AG08395 (cell line): ENCODE measurements around the gene XYLT1.
"Not testable (repeated sequence)": the region's sequence is repeated elsewhere in the genome, so short reads cannot be mapped to it uniquely, and the experiment has no call there.

Source experiments
- DNase-seq: peaks from one replicate; pipeline ENCODE4 v3.0.0; 2012; ENCODE audit warnings: mixed read lengths, low spot score

Gene XYLT1

DNA sequence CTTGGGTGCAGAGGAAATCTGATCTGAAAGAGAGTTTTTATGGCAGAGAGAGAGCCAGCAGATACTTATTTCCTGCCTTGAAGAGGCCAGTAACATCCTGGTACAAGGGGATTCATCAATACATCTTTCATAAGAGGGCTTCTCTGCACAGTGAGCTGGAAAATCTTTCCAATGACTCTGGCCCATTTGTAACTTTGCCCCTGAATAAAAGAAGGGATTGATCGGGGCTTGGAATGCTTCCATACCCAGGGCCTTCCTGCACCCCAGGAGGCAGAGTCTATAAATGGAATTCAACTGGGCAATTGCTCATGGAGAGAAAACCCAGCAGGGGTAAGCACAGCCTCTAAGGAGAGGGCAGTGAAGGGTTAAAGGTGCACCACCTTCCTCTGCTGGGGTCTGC, 163.3 kb downstream of the XYLT1 start:
- no peak for DNase-seq

DNA sequence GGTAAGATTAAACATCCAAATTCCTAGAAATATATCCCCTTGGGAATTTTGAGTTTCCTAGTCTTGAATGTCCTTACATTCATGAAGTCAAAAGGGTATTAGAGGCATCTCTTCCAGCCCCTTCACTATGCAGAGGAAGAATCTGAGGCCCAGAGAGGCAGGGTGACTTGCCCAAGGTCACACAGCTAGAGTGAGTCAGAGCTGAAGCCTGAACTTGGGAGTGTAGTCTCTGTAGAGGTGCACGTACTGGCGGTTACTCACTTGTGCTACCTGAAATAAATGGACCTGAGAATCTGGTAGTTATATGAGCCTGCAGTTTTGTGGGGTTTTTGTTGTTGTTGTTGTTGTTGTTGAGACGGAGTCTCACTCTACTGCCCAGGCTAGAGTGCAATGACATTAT, 164.0 kb downstream of the XYLT1 start:
- DNase-seq, result no peak

DNA sequence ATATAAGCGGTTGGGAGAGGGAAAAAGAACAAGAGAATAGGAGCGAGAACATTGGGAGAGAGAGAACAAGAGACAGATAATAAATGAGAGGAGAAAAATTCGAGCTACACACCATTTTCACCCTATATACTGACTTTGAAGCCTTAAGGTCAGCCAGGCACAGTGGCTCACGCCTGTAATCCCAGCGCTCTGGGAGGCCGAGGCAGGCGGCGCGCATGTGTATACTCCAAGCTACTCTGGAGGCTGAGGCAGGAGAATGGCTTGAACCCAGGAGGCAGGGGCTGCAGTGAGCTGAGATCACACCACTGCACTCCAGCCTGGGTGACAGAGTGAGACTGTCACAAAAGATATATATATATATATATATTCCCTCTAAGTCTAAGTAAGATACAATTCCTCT, 164.5 kb downstream of the XYLT1 start:
- DNase-seq, result not testable (repeated sequence)

DNA sequence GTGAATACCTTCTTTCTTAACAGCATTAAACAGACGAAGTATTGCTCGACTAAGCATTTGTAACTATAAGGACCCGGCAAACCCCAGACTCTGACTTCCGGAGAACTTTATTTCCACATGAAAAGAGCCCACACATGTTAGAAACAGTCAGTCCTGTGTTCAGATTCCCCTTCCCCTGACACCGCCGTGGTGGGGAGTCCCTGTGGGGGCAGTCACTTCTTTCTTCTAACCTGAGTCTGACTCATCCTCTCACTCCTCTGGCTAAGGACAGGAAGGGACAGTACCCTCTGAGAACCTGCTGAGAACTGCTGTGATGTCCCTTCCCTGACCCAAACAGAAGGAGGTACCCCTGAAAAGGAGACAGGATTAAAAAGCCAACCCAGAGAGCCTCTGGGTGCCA, 165.1 kb downstream of the XYLT1 start:
- DNase-seq, result no peak

DNA sequence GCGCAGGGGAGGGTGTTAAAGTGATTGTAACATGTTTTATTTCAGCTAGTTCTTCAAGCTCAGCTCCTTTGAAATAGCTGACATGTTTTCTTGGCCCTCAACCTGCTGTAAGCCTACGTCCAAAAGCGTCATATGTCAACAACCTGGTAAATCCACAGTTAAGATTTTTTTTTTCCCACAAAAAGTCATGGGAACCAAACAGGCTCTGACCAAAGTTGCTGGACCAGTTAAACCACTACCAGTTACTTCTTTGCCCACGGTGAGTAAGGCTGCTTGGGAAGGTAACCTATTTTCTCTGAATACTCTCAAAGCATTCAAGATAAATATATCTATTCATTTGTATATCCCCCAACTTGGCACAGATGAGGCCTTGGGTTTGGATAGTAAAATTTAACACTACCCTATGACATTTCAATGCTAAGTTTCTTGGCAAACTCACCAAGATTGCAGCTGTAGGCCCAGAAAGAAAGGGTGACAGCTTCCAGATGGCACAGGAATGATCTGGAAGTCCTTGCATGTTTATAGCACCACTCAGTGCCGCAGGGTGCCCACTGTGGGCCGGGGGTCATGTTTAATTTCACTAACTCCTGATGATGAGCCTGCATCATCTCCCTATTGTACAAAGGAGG, 166.2 kb downstream of the XYLT1 start:
- DNase-seq, result no peak

DNA sequence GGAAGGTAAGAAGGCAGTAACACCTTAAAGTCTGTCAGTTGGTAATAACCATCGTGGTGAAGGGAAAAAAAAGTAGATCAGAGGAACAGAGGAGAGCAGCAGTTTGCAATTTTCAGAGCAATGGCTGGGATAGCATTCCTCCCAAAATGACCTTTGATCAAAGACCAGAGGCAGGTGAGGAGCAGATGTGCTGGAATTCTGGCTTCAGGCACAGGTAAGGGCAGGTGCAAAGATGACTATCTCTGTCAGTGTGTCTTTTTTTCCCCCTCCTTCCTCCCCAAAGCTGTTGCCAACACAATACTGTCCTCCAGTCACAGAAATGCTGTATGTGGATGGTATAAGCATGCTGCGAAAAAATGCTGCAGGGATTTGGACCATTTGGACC, 166.7 kb downstream of the XYLT1 start:
- DNase-seq, result no peak

DNA sequence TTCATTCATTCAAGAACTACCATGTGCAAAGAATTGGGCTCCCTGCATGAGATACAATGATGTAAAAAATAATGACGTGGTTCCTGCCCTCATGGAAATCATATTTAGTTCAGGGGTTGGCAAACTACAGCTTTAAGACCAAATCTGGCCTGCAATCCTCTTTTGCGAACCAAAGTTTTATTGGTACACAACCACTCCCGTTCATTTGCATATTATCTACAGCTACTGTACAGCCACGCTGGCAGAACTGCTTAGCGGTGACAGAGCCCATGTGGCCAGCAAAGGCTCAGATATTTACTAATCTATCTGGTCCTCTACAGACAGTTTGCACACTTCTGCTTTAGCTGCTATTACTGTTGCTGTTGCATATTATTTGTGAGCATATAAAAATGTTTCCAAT, 167.7 kb downstream of the XYLT1 start:
- no peak for DNase-seq

DNA sequence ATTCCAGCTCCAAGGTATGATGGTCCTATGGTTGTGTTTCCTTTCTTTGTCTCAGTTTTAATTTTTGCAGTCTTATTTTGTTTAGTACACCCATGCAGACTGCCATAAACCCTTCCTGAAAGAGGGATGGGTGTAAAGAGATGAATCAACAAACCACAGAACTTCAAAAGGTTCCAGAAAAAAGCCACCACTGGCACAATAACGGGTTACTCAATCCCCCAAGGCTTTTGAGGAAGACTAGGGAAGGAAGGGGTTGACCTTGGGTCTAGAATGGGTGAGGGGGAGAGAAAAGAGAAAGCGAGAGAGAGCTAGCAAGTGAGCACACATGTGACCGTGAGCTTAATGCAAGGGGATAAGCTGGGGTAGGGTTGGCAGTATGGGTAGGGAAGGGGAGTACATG, 168.1 kb downstream of the XYLT1 start:
- peak; percentile 38 for DNase-seq

DNA sequence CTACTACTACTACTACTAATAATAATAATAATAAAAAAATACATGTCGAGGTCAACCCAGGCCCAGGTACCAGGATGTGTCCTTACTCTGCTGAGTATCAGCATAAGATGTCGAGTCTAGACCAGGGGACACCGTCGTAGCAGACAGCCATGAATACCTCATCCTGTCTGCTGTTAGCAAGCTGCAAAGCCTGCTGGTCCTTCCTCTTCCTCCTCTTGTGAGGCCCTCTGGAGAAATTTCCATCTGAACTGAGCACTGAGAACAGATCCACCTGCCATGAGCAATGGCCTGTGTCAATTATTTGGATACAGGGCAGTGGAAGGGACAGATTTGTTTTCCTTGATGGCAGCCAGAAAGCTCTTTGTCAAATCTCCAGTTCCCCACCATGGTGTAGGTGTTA, 168.5 kb downstream of the XYLT1 start:
- DNase-seq, result no peak

DNA sequence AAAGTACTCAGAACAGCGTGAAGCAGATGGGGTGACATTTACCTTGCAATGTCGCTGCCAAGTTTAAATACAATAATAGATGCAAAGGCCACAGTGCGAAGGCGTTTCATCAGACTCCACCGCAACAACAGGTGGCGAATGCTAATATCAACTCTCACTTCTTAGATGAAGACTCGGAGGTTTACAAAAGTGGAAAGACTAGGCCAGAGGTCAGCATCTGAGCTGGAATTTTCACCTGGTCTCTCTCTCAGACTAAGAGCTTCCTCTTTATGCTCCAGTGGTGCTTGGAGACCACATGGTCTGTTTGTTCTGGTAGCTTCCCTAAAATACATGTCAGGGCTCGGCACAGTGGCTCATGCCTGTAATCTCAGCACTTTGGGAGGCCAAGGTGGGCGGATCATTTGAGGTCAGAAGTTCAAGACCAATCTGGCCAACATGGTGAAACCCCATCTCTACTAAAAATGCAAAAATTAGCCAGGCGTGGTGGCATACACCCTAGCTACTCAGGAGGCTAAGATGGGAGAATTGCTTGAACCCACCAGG, 169.1 kb downstream of the XYLT1 start:
- no peak for DNase-seq

DNA sequence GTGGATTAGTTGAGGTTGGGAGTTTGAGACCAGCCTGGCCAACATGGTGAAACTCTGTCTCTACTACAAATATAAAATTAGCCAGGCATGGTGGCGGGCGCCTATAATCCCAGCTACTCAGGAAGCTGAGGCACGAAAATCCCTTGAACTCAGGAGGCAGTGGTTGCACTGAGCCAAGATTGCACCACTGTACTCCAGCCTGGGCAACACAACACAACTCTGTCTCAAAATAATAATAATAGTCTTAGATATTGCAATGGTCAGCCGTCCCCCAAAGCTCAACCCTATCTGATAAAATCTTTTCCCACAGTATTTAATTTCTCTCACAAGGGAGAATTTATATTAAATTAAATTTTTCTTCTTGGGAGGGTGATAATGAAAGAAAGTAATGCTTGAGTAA, 169.6 kb downstream of the XYLT1 start:
- no peak for DNase-seq

DNA sequence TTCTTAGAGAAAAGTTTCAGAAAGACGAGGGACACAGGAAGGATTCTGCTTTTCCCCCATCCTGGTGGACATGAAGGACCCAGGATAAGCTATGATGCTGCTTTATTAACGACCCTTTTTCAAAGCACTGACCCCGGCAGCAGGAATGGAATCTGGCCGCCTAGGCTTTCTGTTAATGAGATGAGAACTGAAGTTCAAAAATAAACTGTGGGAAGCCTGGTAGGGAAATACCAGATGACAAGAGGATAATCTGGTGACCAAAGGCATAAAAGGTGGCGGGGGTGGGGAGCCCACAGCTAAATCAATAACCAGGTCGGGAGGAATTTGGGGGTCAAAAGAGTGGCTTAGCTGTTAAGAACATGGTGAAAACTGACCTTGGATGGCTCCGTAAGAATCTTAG, 171.0 kb downstream of the XYLT1 start:
- DNase-seq, result no peak

DNA sequence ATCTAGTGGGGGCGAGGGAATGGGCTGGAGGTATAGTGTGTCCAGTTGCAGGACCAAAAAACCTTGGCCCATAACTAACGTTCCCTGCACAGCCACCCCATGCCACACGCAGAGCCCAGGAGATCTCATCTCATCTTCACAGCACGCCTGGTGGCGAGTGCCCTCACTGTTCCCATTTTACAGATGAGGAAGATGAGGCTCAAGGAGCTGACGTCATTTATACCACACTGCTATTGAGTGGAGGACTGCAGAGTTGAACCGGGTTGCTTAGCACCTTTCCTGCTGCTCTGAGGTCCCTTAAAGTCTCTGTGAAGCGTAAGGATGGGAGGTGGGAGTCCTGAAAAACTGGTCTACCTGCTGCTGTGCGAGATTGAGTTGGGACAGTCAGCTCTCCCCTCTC, 172.5 kb downstream of the XYLT1 start:
- DNase-seq, result no peak

DNA sequence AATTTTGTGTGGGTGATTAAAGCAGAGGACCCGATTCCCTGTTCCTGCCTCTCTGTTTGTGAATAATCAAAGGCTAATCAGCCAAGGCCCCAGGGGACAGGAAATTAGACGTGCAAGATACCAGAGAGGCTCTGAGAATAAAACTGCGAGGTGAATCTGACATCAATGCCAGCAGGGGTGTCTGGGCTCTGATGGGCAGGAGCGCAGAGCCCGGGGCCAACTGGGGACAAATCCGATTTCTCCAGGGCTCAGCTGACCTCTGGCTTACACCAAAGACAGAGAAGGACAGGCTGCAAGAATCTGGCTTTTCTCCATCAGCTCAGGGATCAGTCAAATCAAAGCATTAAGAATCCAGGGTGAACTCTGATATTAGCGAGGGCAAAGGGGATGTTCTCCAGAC, 174.3 kb downstream of the XYLT1 start:
- no peak for DNase-seq

DNA sequence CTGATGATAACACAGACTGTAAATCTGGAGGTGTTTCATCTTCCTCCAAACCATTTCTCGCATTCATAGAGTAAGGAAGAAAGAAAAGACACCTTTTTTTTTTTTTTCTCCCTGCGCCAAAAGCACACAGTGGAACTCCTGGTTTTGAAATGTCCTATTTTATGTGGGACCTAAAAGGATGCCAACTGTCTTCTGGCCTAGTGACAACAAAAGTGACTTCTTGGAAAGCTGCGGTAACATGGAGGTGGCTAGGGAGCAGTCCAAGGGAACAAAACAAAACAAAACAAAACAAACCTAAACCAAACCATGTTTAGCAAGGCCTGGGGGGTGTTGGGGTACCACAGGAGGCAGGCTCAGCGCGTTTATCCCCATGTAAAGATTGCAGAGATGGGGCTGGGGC, 174.8 kb downstream of the XYLT1 start:
- DNase-seq, result peak; percentile 25

DNA sequence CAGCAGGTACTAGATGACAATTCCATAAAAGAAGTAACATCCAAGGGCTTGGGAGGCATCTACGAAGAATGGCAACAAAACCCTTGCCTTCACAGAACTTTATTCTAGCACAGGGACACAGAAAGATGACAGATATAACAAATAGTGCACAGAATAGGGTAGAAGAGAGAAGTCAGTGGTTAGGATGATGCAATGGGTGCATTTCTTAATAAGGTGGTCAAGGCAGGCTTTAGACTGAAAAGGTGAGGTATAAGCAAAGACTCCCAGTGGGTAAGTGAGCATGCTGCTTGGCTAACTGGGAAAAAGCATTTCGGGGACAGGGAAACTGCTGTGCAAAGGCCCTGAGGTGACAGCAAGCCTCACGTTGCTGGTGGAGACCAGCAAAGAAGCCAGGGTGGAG, 175.9 kb downstream of the XYLT1 start:
- no peak for DNase-seq

DNA sequence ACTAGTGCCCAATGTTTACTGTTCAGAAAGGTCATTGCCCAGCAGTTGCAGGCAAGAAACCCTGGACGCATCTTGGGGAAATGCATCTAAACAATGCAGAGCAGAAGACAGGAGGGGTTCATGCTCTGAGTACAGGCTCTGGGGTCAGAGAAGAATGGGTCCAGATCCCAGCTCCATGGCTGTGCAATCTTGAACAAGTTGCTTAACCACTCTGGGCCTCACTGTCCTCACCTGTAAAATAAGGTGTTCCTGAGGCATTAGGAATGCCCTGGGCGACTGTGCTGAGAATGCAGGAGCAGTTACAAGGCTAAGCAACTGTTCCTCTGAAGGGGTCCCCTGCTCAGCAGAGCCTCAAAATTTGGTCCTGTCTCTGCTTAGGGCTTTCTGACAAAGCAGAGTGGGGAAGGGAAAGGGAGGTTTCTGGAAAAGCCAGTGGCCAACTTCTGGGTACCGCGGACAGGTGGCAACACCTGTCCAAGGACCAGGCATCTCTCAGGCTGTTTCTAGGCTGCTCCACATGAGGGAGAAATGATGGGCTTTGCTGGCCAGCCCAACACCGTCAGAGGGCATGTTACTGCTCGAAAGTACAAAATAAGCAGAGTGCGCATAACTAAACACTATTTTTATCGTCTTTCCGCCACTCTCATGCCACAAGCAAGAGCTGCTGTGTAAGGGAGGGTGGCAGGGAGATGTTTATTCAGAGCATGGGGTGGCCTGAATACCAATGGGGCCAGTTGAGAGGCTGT, 176.8 kb downstream of the XYLT1 start:
- no peak for DNase-seq

DNA sequence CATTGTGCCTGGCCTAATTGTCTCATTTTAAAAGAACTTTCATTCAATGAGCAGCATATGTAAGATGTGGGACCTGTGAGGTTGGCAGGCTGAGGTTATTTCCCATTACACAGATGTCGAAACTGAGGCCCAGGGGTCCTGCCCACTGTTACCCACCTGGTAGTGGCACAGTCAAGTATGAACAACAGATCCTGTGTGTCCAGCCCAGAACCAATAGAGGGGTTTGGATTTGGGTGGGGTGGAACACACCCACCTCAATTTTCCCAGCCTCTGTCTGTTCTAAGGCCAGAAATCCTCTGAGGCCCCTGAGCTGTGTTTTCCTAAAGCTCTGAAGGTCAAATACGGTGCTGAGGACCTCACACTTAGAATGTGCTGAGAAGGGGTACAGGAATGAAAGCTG, 179.5 kb downstream of the XYLT1 start:
- DNase-seq, result no peak

DNA sequence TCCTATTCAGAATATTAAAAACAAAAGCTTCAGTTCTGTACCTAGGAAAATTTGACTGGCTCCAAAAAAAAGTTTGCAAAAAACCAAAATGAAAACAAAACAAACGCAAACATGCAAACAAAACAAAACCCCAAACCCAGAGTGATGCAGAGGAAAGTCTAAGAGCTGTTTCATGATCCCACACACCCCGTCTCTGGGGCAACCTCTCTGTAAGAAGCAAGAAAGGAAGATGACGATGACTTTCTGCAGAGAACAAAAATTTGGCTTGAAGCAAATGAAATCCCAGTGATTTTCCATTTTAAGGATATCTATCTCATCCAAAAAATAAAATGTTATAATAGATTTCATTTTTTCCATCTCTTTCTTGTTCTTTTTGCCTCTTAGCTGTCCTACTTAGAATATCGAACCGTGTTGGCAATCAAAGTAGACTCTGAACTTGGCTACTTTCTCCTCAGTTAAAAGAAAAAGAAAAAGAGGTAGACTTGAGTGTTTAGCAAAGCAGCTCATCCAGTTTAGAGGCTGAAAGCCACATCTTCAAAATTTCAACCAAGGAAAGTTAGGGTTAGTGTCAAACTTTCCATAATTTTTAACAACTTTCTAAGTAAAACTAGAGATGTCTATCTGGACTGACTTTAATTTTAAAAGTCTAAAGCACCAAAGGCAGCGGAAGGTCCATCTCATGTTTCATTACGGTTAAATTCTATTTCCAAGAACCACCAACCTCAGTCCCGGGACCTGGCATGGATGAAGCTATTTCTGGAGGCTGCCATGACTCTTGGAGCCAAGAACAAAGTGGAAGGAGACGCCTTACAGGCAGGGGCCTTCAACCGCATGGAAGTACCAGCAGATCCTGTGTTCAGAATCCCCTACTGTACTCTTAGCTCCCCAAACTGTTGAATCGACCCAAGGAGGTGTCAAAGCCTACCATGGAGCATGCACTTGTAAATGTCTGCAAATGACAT, 180.8 kb downstream of the XYLT1 start:
- DNase-seq, result no peak

DNA sequence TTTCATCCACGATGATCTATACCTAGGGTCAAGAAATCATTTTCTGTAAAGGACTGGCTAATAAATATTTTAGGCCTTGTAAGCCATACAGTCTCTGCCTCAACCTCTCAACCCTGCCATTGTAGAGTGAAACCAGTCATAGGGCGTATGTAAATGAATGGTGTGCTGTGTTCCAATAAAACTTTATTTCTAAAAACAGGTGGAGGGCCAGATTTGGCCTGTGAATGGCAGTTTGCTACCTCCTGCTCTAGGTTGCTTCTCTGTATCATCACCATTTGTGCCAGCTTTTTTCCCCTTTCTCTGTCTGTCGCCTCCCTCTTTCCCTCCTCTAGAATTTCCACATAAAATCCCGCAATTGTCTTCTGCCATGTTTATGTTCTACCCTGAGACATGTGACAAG, 181.7 kb downstream of the XYLT1 start:
- no peak for DNase-seq

DNA sequence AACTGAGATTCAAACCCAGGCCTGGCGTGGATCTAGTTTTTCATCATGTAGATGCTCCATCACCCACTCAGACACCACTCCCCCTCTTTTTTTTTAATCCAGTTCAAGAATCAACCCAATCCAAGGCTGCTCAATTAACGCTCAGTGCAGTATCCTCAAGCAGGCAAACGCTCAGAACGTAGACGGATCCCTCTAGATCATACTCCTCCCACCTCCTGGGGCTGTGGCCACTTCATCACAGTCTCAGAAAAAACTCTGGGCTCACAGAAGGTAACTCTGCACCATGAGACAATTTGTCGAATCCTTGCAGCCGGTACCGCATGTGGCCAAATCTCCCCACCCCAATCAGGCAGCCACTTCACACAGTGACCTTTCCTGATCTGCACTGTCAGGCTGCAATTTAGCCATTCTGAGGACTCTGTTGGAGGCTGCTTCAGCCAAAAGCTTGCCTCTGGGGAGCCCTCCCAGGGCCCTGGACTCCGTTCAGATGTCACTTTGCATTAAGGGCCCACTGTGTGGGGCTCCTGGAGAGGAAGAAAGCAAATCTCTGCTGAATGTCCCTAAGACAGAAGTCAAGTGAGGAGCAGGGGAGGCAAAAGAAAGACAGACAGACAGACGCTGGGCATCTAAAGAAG, 183.5 kb downstream of the XYLT1 start:
- no peak for DNase-seq

DNA sequence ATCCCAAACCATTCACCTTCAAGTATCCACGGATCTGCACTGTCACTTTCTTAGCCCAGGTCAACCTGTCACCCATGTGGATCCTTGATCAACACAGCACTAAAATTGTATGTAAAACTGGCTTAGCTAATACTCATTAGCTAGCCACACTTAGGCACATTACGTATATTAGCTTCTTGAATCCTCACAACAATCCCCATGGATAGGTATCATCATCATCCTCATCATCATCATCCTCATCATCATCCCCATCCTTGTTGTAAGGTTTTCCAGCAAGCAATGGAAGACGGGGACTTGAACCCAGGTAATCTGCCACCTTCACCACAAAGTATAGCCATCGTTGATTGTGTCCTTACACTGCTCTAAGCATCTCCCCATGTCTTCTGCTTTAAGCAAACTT, 184.3 kb downstream of the XYLT1 start:
- no peak for DNase-seq
